Measurements from ENCODE around the gene RNF223.

- TF ChIP-seq FOXO4 (CRISPR knock-in tag; conservative IDR thresholded peaks at IDR 0.05) (no peak), FLYWCH1 (CRISPR knock-in tag; IDR thresholded peaks at IDR 0.05) (no peak), KLF15 (CRISPR knock-in tag; IDR thresholded peaks at IDR 0.05; ENCODE audit: borderline replicate concordance) (no peak), RXRA (CRISPR knock-in tag; IDR thresholded peaks at IDR 0.05) (no peak), ZSCAN9 (CRISPR knock-in tag; IDR thresholded peaks at IDR 0.05; ENCODE audit: borderline replicate concordance) (no peak), TARDBP (CRISPR knock-in tag; IDR thresholded peaks at IDR 0.05) (no peak), HCFC1 (IDR thresholded peaks at IDR 0.05; ENCODE audit: low read depth, low read length) (no peak), ZNF260 (CRISPR knock-in tag; IDR thresholded peaks at IDR 0.05; ENCODE audit: borderline replicate concordance, low read depth) (no peak), POLR2A (IDR thresholded peaks at IDR 0.05; ENCODE audit: insufficient read depth in 1 of 2, low read depth in 2 of 2, low read length in 2 of 2) (no peak), CREB1 (IDR thresholded peaks at IDR 0.05) (no peak), CREB1 (CRISPR knock-in tag; IDR thresholded peaks at IDR 0.05) (no peak), SATB2 (CRISPR knock-in tag; IDR thresholded peaks at IDR 0.05) (no peak), MXI1 (IDR thresholded peaks at IDR 0.05; ENCODE audit: borderline replicate concordance, low read depth, low read length) (no peak), KDM5A (IDR thresholded peaks at IDR 0.05; ENCODE audit: borderline replicate concordance, low read length) (no peak), ATF3 (CRISPR knock-in tag; IDR thresholded peaks at IDR 0.05) (no peak)
Measured at GRCh38 chr1:1024149-1024770, 49.8 kb downstream of the RNF223 start.

All from HepG2 (cell line).